Activated T-cell treated with anti-CD3 and anti-CD28 coated beads, Interleukin-2, amount 50 U/mL, for 24 hours (primary cell): ENCODE measurements around the gene CDC16.
"Not testable (repeated sequence)": the region's sequence is repeated elsewhere in the genome, so short reads cannot be mapped to it uniquely, and the experiment has no call there.

Source experiments
- DNase-seq: peaks from one replicate; pipeline ENCODE4 v3.0.0-alpha.2; 2020
- H3K27ac Mint-ChIP-seq: 2 replicates; pipeline ENCODE4 v1.8.0; 2020; ENCODE audit warnings: mild to moderate bottlenecking, mixed read lengths
- H3K27me3 Mint-ChIP-seq: 2 replicates; pipeline ENCODE4 v1.8.0; 2020; ENCODE audit warnings: mixed read lengths
- H3K36me3 Mint-ChIP-seq: 2 replicates; pipeline ENCODE4 v1.8.0; 2020; ENCODE audit warnings: low read depth, mixed read lengths
- H3K4me1 Mint-ChIP-seq: 2 replicates; pipeline ENCODE4 v1.8.0; 2020; ENCODE audit warnings: low read depth, mixed read lengths
- H3K4me3 Mint-ChIP-seq: 2 replicates; pipeline ENCODE4 v1.8.0; 2020; ENCODE audit warnings: mild to moderate bottlenecking, moderate library complexity, mixed read lengths
- H3K9me3 Mint-ChIP-seq: 2 replicates; pipeline ENCODE4 v1.8.0; 2020; ENCODE audit warnings: mixed read lengths

Gene CDC16

GRCh38 chr13:114237415-114238112 lies 2.9 kb downstream of the CDC16 start:
- H3K27ac Mint-ChIP-seq, result peak overlapping the region; percentile 64
- H3K27me3 Mint-ChIP-seq, result no peaks in the 10 kb centered on the region
- peaks cover 57% of the 10 kb centered on the region for H3K4me1 Mint-ChIP-seq
- H3K36me3 Mint-ChIP-seq, result peaks cover 72% of the 10 kb centered on the region
- H3K4me3 Mint-ChIP-seq, result no peak overlapping the region
- peaks cover 2% of the 10 kb centered on the region for H3K9me3 Mint-ChIP-seq
- DNase-seq, result no peak

- H3K27me3 Mint-ChIP-seq, result no peaks in the 10 kb centered on the region
Observed at GRCh38 chr13:114241918-114242317, 7.2 kb downstream of the CDC16 start.

GRCh38 chr13:114243971-114244370 lies 9.3 kb downstream of the CDC16 start:
- H3K4me3 Mint-ChIP-seq, result no peak overlapping the region
- DNase-seq, result no peak

More at GRCh38 chr13:114241918-114242317, 7.2 kb downstream of the CDC16 start:
- Mint-ChIP-seq H3K4me1 (peaks cover 36% of the 10 kb centered on the region), H3K4me3 (no peak overlapping the region), H3K36me3 (peaks cover 95% of the 10 kb centered on the region), H3K27ac (peak overlapping the region; percentile 51), H3K9me3 (no peaks in the 10 kb centered on the region)
- DNase-seq, result no peak

GRCh38 chr13:114244637-114245036 lies 9.9 kb downstream of the CDC16 start:
- Mint-ChIP-seq H3K36me3 (peaks cover 96% of the 10 kb centered on the region), H3K9me3 (no peaks in the 10 kb centered on the region), H3K27me3 (no peaks in the 10 kb centered on the region), H3K27ac (no peak overlapping the region), H3K4me3 (no peak overlapping the region), H3K4me1 (peaks cover 22% of the 10 kb centered on the region)
- no peak for DNase-seq

More at GRCh38 chr13:114243971-114244370, 9.3 kb downstream of the CDC16 start:
- Mint-ChIP-seq H3K36me3 (peaks cover 96% of the 10 kb centered on the region), H3K9me3 (no peaks in the 10 kb centered on the region), H3K27me3 (no peaks in the 10 kb centered on the region), H3K4me1 (peaks cover 27% of the 10 kb centered on the region), H3K27ac (no peak overlapping the region)

GRCh38 chr13:114248011-114248410 lies 13.3 kb downstream of the CDC16 start:
- Mint-ChIP-seq H3K4me1 (peaks cover 3% of the 10 kb centered on the region), H3K27me3 (no peaks in the 10 kb centered on the region), H3K27ac (no peak overlapping the region), H3K9me3 (no peaks in the 10 kb centered on the region), H3K4me3 (no peak overlapping the region), H3K36me3 (peaks cover 95% of the 10 kb centered on the region)
- DNase-seq, result no peak

GRCh38 chr13:114249077-114249476 lies 14.4 kb downstream of the CDC16 start:
- Mint-ChIP-seq H3K27me3 (no peaks in the 10 kb centered on the region), H3K4me1 (peaks cover 2% of the 10 kb centered on the region), H3K36me3 (peaks cover 95% of the 10 kb centered on the region), H3K4me3 (no peak overlapping the region), H3K9me3 (no peaks in the 10 kb centered on the region), H3K27ac (no peak overlapping the region)
- DNase-seq, result no peak

GRCh38 chr13:114251639-114252440 lies 17.1 kb downstream of the CDC16 start:
- not testable (repeated sequence) for H3K27ac Mint-ChIP-seq, H3K9me3 Mint-ChIP-seq

GRCh38 chr13:114256547-114256946 lies 21.9 kb downstream of the CDC16 start:
- Mint-ChIP-seq H3K4me1 (peaks cover 27% of the 10 kb centered on the region), H3K9me3 (no peaks in the 10 kb centered on the region), H3K27me3 (no peaks in the 10 kb centered on the region), H3K27ac (no peak overlapping the region), H3K36me3 (peaks cover 95% of the 10 kb centered on the region), H3K4me3 (no peak overlapping the region)
- DNase-seq, result no peak

More at GRCh38 chr13:114251639-114252440, 17.1 kb downstream of the CDC16 start:
- H3K36me3 Mint-ChIP-seq, result peaks cover 95% of the 10 kb centered on the region
- H3K27me3 Mint-ChIP-seq, DNase-seq, H3K4me1 Mint-ChIP-seq, H3K4me3 Mint-ChIP-seq: not testable (repeated sequence)

GRCh38 chr13:114257014-114257413 lies 22.3 kb downstream of the CDC16 start:
- Mint-ChIP-seq H3K36me3 (peaks cover 97% of the 10 kb centered on the region), H3K4me1 (peaks cover 30% of the 10 kb centered on the region), H3K27ac (no peak overlapping the region), H3K4me3 (no peak overlapping the region), H3K9me3 (no peaks in the 10 kb centered on the region), H3K27me3 (no peaks in the 10 kb centered on the region)
- DNase-seq, result no peak

GRCh38 chr13:114258589-114258988 lies 23.9 kb downstream of the CDC16 start:
- H3K27me3 Mint-ChIP-seq, result no peaks in the 10 kb centered on the region
- DNase-seq, result no peak
- no peak overlapping the region for H3K27ac Mint-ChIP-seq
- no peaks in the 10 kb centered on the region for H3K9me3 Mint-ChIP-seq
- H3K4me1 Mint-ChIP-seq, result peaks cover 45% of the 10 kb centered on the region
- H3K4me3 Mint-ChIP-seq, result no peak overlapping the region
- H3K36me3 Mint-ChIP-seq, result peaks cover 97% of the 10 kb centered on the region

- Mint-ChIP-seq H3K36me3 (peaks cover 97% of the 10 kb centered on the region), H3K4me3 (no peak overlapping the region), H3K9me3 (no peaks in the 10 kb centered on the region), H3K27ac (peak overlapping the region; percentile 16), H3K4me1 (peaks cover 45% of the 10 kb centered on the region), H3K27me3 (no peaks in the 10 kb centered on the region)
- DNase-seq, result no peak
Observed at GRCh38 chr13:114259374-114259773, 24.7 kb downstream of the CDC16 start.

- H3K4me3 Mint-ChIP-seq, result no peak overlapping the region
- peak overlapping the region; percentile 76 for H3K27ac Mint-ChIP-seq
- peaks cover 45% of the 10 kb centered on the region for H3K4me1 Mint-ChIP-seq
- DNase-seq, result no peak
- no peaks in the 10 kb centered on the region for H3K9me3 Mint-ChIP-seq
- no peaks in the 10 kb centered on the region for H3K27me3 Mint-ChIP-seq
- peaks cover 97% of the 10 kb centered on the region for H3K36me3 Mint-ChIP-seq
Observed at GRCh38 chr13:114259974-114260373, 25.3 kb downstream of the CDC16 start.

GRCh38 chr13:114260814-114261213 lies 26.1 kb downstream of the CDC16 start:
- Mint-ChIP-seq H3K9me3 (no peaks in the 10 kb centered on the region), H3K4me3 (no peak overlapping the region), H3K36me3 (peaks cover 97% of the 10 kb centered on the region), H3K27ac (peak overlapping the region; percentile 82), H3K27me3 (no peaks in the 10 kb centered on the region), H3K4me1 (peaks cover 43% of the 10 kb centered on the region)
- DNase-seq, result no peak

- no peak overlapping the region for H3K4me3 Mint-ChIP-seq
- DNase-seq, result no peak
- no peaks in the 10 kb centered on the region for H3K9me3 Mint-ChIP-seq
- peaks cover 46% of the 10 kb centered on the region for H3K4me1 Mint-ChIP-seq
- H3K27ac Mint-ChIP-seq, result peak overlapping the region; percentile 82
- no peaks in the 10 kb centered on the region for H3K27me3 Mint-ChIP-seq
- peaks cover 97% of the 10 kb centered on the region for H3K36me3 Mint-ChIP-seq
Observed at GRCh38 chr13:114261328-114261965, 26.8 kb downstream of the CDC16 start.
